Measurements from ENCODE around the gene GPR149. TPM values are rescaled to one million over a fixed set of nuclear protein-coding genes. Genes with fewer than 3 reads are reported as not detected.

Gene GPR149
- total RNA-seq, 4 donors from 2014 or later, result not detected

GRCh38 chr3:154427685-154428285 lies 2.2 kb downstream of the GPR149 start:
- TF ChIP-seq CTCF (IDR thresholded peaks at IDR 0.05; ENCODE audit: low read depth), result no peak

GRCh38 chr3:154422694-154423093 lies 7.3 kb downstream of the GPR149 start:
- TF ChIP-seq CTCF (IDR thresholded peaks at IDR 0.05; ENCODE audit: low read depth), result no peak

- no peak for TF ChIP-seq CTCF (IDR thresholded peaks at IDR 0.05; ENCODE audit: low read depth)
These were observed 8.9 kb downstream of the GPR149 start for GRCh38 chr3:154421083-154421482.

GRCh38 chr3:154398084-154398967 lies 31.7 kb downstream of the GPR149 start:
- TF ChIP-seq CTCF (IDR thresholded peaks at IDR 0.05; ENCODE audit: low read depth), result no peak

GRCh38 chr3:154389861-154390260 lies 40.1 kb downstream of the GPR149 start:
- TF ChIP-seq CTCF (IDR thresholded peaks at IDR 0.05; ENCODE audit: low read depth), result no peak

- TF ChIP-seq CTCF (IDR thresholded peaks at IDR 0.05; ENCODE audit: low read depth), result no peak
These were observed 45.5 kb downstream of the GPR149 start for GRCh38 chr3:154384479-154384878.

GRCh38 chr3:154378311-154378710 lies 51.7 kb downstream of the GPR149 start:
- no peak for TF ChIP-seq CTCF (IDR thresholded peaks at IDR 0.05; ENCODE audit: low read depth)
